Fibroblast of the aortic adventitia (primary cell): ENCODE measurements around the gene CACYBP. TPM values are rescaled to one million over a fixed set of nuclear protein-coding genes. Genes with fewer than 3 reads are reported as not detected.
"Not testable (repeated sequence)": the region's sequence is repeated elsewhere in the genome, so short reads cannot be mapped to it uniquely, and the experiment has no call there.

ENCODE experiments used
- DNase-seq: peaks from one replicate; pipeline ENCODE4 v3.0.0-alpha.2; 2010; ENCODE audit warnings: low read depth
- H3K4me3 ChIP-seq: 2 replicates; pipeline ENCODE4 v1.5.1; 2011; ENCODE audit warnings: low read depth, mild to moderate bottlenecking, control low read depth, low read length, moderate library complexity
- total RNA-seq: library from RNA; depleted of rRNA; stranded (reverse); fragments of >200 nt; gene quantifications from 2 replicates; pipeline ENCODE4 v1.2.3, GENCODE V29; 2012; ENCODE audit warnings: low replicate concordance
- TF ChIP-seq, protein P1 (sequence below): IDR thresholded peaks from 2 replicates; pipeline ENCODE4 v1.5.1; 2011; ENCODE audit warnings: mild to moderate bottlenecking, low read length, control low read depth, inconsistent platforms; ENCODE audit not compliant: insufficient read depth

Gene CACYBP
- total RNA-seq, 1 donor: 108 TPM

GRCh38 chr1:175037416-175037815 is 37.7 kb downstream of the CACYBP start:
- no peak overlapping the region for H3K4me3 ChIP-seq
- TF ChIP-seq, protein P1, sequence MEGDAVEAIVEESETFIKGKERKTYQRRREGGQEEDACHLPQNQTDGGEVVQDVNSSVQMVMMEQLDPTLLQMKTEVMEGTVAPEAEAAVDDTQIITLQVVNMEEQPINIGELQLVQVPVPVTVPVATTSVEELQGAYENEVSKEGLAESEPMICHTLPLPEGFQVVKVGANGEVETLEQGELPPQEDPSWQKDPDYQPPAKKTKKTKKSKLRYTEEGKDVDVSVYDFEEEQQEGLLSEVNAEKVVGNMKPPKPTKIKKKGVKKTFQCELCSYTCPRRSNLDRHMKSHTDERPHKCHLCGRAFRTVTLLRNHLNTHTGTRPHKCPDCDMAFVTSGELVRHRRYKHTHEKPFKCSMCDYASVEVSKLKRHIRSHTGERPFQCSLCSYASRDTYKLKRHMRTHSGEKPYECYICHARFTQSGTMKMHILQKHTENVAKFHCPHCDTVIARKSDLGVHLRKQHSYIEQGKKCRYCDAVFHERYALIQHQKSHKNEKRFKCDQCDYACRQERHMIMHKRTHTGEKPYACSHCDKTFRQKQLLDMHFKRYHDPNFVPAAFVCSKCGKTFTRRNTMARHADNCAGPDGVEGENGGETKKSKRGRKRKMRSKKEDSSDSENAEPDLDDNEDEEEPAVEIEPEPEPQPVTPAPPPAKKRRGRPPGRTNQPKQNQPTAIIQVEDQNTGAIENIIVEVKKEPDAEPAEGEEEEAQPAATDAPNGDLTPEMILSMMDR: no peak
- no peak for DNase-seq

GRCh38 chr1:175040324-175040879 is 40.7 kb downstream of the CACYBP start:
- TF ChIP-seq, protein P1: no peak
- no peak for DNase-seq
- H3K4me3 ChIP-seq: no peak overlapping the region

GRCh38 chr1:175042650-175043049 is 42.9 kb downstream of the CACYBP start:
- TF ChIP-seq, protein P1: no peak
- DNase-seq: no peak
- no peak overlapping the region for H3K4me3 ChIP-seq

DNA sequence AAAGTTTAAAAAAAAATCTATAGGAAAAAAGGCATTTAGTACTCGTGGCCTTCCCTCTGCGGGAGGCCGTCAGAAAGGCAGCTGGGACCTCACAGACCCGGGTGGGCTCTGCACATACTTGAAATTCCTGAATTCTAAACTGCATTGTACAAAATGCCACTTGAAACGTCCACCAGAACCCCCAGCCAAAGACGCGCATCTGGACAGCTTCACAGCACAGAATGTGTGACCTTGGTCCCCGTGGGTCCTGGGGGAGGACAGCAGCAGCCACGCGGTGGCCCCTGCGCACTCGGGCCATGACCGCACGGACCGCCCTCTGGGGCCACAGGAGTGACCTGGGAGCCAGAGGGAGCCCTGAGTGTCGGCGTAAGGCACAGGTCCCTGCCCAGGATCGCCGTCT is 44.1 kb downstream of the CACYBP start:
- TF ChIP-seq, protein P1: no peak
- no peak for DNase-seq

GRCh38 chr1:175044591-175044990 is 44.8 kb downstream of the CACYBP start:
- DNase-seq: not testable (repeated sequence)

More for the DNA sequence above, 44.1 kb downstream of the CACYBP start:
- H3K4me3 ChIP-seq: no peak overlapping the region

DNA sequence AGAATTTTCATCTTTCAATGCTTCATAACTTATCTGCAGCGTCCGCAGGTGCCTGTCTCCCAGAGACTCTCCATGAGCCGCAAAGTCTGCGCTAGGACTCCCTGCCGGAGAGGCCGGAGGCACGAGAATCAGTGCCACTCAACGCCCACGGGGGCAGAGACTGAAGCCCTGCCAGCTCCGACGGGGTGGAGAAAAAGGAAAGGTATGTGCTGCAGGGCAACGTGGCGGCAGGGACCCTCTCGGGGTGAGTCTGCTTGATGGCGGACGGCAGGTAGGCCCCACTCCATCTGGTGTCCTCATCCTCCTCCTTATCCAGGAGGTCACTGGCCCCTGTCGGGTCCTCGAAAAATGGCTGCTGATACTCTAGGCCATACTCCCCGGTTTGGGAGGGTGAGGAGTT is 45.4 kb downstream of the CACYBP start:
- TF ChIP-seq, protein P1: no peak
- DNase-seq: no peak
- no peak overlapping the region for H3K4me3 ChIP-seq

More at GRCh38 chr1:175044591-175044990, 44.8 kb downstream of the CACYBP start:
- not testable (repeated sequence) for H3K4me3 ChIP-seq

DNA sequence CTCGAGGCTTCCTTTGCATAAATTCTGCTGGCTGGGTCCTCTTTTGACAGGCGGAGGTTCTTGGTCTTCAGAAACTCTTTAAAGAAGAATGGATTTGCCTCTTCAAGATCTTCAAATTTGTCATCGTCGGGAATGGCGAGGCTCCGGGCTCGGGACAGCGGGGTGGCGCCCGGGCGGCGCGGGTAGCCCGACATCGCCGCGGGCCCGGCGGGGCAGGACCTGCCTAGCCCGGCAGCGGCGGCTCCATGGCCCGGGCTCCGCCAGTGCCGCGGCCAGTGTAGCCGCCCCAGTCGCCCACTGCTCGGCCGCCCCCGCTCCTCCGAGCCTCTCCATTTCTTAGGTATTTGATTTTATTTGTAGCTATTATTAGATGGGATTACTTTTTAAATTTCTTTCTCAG is 45.8 kb downstream of the CACYBP start:
- TF ChIP-seq, protein P1: no peak

More for the DNA sequence above, 45.8 kb downstream of the CACYBP start:
- no peak for DNase-seq
- H3K4me3 ChIP-seq: no peak overlapping the region
